ENCODE data around the gene CDH23.
A peak's percentile ranks its signal among the peaks of the same experiment; 100 is the strongest.
"Not testable (repeated sequence)": the region's sequence is repeated elsewhere in the genome, so short reads cannot be mapped to it uniquely, and the experiment has no call there.

The CDH23 gene

DNA sequence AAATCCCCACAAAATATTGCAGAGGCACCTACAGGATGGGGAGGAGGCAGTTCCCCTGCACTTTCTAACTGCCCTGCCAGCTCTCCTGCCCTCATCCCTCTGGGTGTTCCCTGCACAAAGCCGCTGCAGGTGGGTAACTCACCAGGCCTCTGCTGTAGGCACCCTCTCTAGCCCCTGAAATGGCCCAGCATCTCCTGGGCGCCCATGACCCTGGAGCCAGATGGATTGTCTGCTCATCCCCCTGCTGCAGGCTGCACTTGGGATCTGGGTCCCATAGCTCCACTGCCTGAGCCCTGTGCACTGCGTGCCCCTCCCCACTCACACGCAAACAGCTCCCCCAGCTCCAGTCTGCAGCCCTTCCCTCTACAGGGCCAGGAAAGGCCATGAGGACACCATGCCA, 192.0 kb downstream of the CDH23 start:
- no peak for DNase-seq

DNA sequence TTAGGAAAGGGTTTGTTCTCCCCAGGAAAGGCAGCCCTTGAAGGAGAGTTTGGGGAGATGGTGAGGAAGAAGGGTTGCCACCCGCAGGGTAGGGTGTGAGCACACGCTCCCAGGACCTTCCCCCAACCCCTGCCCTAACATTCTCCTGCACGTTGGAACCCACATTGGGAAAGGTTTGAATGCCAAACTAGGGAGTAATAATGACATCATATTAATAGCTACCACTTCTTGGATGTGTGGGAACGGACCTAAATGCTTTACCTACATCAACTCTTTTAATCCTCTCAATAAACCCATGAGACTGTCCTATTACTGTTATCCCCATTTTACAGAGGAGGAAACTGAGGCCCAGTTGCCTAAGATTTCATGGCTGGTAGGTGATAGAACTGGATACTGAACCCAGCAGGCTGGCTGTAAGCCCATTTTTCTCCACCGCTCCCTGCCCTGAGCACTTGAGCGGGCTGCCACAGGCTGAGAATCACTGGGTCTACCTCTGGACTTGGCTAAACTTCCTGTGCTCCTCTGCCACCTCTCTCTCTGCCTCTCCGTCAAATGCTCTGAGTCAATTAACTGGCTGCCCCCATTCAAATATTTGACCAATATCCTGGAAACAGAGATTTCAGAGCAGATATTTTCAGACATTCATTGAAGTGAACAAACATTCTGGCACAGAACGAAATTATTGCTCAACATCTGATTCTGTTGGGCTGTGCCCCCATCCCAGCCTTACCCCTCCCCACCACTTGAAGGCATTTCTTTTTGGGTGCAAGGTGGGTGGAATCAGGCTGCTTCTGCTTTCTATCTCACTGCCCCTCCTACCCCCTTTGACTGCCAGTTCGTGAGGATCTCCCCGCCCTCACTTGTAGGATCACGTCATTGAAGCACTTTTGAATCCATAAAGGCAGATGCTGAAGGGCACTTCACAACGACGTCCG, 193.2 kb downstream of the CDH23 start:
- DNase-seq: no peak

DNA sequence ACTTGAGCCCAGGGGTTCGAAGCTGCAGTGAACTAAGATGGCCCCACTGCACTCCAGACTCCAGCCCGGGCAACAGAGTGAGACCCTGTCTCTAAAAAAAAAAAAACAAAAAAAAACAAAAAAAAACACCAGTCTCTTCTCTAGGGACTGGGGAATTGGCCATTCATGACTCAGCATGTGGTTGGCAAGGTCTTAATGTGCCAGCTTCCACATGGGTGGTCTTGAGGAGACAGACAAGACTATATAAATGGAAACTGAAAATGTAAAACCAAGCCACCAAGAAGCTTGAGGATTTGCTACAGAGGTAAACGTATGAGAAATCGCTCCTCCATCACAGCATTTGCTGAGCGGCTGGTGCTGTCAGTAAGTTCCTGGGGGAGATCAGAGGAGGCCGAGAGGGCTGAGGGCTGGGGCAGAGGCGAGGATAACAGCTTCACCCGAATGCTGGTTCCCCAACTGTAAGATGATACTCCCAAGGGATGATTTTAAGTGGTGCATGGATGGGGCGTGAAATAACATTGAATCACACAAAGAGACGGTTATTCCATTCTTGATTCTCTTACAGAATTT, 194.1 kb downstream of the CDH23 start:
- no peak for DNase-seq

DNA sequence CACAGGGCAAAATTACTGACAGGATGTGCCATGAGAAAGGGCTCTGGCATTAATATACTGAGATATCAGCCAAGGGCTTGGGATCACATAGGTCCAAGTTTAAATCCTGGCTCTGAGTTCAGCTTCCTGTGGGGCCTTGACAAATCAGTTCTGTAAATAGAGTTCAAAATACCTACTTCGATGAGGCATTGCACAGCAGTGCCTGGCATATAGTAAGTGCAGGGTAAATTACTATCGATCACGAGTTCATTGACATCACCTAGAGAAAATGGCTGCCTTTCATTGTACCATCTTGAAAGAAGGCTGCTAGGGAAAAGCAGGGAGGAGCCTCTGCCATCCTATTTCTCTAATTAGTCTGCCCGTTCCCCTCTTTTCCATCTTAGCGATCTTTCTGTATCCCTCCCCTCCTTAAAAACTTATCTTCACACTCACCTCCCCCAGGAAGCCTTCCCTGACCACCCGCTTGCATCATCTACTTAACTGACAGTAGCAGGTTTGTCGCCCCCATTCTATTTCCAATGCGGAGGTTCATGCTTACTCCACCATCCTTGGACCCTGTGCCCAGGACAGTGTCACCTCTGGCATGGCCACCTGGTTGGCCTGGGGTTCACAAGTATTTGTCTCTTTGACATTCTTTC, 198.3 kb downstream of the CDH23 start:
- no peak for DNase-seq

DNA sequence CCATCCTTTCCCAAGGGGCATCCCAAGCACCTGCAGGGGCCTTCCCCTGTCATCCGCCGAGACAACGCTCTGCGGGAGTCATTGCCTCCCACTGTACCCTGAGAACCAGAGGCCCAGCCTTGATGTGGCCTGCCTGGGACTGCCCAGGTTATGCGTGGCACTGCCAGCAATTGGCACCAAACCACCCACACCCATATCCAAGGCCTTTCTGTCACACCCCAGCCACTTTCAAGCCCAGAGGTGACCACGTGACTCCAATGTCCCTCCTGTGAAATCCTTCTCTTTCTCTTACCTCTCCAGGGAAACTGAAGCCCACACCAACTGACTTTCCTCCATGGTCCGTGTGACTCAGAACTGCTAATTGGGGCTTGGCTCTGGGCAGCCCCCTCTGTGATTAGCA, 198.9 kb downstream of the CDH23 start:
- DNase-seq: no peak

DNA sequence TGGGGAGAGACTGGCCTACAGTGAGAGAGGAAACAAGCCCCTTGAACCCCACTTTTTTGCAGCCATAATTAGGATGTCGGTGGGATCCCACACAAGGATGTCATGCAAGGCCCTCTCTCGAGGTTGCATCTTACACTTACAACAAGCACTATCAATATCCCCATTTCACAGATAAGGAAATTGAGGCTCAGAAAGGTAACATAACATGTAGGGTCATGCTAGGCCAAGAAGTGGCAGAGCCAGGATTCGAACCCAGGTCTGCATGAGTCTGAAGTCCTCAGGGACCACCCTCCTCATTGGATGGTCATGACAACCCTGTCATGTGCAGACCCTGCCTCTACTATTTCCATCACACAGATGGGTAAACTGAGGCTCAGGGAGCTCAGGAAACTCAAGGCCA, 199.4 kb downstream of the CDH23 start:
- DNase-seq: no peak

DNA sequence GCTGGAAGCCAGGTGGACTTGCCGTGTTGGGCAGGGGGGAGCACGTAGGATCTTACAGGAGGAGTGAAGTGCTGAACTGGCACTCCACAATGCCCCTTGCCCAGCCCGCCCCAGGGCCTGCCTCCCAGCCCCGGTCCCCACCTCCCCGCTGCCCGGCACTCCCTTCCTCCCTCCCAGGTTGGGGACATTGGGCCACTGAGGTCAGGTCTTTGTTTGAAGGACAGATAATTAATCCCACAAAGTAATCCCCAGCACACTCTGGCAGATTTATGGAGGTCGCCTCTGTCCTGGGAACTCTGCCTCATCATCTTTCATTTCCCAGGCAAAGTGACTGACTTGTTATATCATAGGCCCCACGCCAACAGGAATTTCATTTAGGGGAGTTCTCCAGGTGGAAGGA, 200.0 kb downstream of the CDH23 start:
- DNase-seq: no peak

DNA sequence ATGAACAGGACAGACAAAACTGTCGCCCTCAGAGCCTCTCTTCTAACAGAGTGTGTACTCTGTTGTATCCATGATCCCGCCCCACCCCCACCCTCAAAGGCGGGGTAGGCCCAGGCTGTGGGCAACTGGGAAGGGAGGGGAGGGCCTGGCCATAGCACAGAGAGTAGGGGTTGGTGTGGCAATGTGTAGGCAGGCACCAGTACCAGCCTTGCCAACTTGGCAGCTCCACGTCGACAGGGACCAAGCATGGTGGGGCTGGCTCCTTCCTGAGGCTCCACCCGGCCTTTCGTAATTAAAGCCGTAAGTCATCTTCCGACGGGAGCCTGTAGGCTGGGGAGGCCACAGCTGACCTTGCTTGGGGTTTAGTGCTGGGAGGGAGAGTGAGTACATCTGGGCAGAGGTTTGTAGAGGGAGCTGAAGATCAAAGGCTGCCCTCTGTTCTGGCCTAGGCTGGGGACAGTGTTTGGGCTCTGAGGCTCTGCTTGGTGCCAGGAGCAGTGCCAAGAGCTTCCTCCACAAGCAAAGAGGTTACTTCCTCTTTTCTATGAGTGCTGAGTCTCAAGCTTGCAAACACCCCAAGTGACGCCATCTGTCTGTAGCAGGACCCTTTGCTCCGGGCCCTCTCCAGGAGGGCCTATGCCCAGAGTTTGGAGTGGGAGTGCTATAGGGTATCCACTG, 201.2 kb downstream of the CDH23 start:
- no peak for DNase-seq

DNA sequence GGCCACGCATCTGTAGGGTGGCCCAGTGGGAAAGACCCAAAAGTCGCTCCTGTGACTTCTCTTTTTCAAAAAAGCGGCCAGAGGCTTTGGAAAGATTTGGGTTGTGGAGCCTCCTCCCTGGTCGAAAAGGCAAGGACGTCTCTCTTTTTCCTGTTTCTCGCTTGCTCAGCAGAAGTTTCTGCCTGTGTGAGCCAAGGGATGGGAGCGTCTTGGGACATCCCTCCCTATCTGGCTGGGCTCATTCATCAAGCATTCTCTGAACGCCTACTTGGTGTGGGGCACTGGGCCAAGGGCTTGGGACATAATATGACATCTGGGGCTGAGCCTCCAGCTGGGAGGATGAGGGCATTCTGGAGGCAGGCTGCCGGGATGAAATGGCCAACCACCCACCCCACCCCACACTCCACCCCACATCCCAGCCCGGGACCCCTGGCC, 201.9 kb downstream of the CDH23 start:
- DNase-seq: no peak

DNA sequence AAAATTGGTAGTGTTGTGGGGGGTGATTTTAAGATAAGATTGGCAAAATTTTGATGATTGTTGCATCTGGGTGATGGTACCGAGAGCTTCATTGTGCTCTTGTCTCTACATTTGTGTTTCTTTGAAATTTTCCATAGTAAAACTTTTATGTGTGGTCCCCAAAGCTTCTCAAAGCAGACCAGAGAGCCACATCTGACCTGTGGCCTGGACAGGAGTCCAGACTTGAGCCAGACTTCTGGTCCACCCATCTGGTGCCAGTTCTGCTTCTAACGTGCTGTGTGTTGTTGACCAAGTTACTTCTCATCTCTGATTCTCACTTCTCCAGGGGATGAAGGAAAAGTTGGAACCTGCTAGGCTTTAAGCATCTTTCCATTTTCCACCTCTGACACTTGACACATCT, 202.8 kb downstream of the CDH23 start:
- DNase-seq: no peak

DNA sequence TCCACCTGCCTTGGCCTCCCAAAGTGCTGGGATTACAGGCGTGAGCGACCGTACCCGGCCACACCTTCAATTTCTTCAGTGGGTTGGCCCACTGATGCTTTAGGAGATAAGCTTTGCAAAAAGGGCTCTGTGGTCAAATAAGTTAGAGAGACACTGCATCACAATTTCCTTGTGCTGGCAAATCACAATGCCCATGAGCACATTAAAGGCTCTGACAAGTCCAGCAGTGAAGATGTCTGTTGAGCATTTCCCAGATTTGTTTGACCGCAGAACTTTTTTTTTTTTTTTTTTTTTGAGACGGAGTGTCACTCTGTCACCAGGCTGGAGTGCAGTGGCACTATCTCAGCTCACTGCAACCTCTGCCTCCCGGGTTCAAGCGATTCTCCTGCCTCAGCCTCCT, 203.5 kb downstream of the CDH23 start:
- not testable (repeated sequence) for DNase-seq

DNA sequence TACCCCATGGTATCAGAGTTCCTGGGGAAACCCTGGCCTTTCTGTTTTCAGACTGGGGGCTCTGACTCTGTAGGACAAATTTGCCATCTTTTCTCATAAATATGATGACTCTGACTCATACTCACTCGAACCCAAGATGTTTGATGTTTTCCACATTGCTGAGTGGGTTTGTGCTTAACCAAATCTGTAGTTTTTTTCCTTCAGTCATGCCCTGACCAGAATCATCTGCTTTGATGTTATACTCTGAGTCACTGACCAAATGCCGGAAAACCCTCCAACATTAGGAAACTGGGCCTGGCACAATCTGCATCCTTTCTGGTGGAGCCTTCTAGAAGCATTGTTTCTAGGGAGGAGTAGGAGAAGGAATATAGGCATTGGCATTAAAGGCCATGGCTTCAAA, 204.1 kb downstream of the CDH23 start:
- DNase-seq: no peak

DNA sequence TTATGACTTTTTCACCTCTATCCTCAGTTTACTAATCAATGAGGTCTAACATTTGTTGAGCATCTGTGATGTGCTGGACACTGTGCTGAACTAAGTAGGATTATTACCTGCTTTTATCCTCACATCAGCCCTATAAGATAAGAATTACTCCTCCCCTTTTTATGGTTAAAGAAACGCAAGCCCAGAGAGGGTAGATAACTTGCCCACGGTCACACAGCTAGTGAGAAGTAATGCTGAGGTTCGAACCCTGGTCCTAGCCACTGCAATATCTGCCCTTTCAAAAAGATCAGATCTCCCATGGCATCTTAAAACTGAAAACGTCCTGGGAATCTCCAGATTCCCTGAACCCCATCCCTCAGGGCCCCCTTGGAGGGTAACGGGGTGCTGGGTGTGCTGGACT, 204.6 kb downstream of the CDH23 start:
- DNase-seq: no peak

DNA sequence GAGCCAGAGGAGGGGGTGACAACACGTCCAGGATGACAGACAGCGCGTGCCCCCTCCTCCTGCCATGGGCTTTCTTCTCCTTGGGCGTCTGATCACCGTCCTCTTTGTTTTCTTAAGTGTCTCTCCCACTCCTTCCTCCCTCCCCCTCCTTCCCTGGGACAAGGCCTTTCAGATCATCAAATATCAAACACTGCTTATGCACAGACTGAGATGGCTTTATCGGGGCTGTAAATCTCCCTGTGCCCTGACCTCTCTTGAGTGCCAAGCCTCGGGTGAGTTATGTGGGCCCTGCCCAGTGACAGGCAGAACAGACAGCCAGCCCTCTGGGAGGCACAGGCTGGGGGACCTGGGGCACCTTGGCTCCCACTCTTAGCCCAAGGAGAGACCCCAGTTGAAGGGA, 206.4 kb downstream of the CDH23 start:
- DNase-seq: no peak

DNA sequence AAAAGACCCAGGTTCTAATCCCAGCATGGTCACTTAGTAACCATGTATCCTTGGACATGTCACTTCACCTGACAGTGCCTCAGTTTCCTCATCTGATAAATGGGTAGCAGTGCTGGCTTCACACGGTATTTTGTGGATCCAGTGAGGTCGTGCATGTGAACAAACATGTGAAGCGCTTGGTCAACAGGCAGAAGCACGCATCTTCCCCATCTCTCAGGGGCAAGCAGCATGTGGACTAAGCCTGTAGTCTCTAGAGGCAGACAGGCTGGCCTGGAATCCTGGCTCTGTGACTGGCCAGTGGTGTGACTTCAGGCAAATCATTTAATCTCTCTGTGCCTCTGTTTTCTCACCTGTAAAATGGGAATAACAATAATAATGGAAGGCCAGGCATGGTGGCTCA, 207.0 kb downstream of the CDH23 start:
- DNase-seq: no peak

DNA sequence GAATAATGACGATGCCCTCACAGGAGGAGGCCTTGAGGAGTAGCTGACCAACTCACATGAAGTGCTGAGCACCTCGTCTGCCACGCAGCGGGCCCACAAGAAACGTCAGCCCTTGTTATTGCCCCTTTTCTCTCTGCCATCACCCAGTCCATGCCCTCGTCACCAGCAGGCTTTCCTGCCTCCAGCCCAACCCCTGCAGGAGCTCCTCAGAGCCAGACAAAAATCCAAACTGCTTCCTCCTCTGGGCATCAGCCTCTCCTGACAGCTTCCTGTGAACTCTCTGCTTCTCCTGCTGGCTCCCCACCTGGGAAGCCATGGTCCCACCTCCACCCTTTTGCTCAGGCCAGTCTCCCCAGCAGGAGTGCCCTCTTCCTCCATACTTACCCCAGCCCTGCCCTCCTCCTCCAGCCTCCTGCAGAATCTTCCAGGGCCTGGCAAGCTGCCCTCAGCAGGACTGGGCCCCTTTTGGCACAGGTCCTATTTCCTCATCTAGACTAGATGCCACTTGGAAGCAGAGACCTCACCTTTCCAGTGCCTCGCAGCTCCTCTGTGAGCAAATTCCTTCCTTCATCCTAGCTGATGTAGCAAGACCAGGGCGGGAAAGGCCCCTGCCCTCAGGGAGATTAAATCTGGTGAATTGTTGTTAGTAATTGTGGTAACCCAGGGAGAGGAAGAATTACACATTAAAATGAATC, 207.8 kb downstream of the CDH23 start:
- no peak for DNase-seq

DNA sequence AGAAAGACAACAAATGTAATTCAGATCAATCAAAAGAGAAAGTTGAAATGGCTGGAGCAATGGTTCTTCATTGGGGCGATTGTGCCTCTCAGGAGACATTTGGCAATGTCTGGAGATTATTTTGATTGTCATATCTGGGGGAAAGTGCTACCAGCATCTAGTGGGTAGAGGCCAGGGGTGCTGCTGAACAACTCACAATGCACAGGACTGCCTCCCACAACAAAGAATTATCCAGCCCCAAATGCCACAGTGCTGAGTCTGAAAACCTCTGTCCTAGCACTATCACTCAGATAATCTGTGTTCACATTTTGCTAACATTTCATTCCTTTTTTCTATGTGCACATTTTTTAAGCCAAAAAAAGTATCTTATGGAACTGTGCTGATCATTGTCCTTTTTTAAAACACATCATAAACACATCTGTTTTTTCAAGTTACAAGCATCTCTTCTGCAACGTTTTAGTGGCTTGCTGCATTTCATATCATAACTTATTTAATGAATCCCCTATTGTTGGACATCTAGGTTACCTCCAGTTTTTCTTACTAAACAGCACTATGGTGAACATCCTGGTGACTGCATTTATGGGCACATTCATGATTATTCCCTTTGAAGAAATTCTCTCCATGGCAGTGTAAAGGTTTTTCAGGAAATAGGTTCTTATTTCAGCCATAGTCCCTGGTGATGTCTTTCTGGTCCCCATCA, 208.7 kb downstream of the CDH23 start:
- DNase-seq: no peak

DNA sequence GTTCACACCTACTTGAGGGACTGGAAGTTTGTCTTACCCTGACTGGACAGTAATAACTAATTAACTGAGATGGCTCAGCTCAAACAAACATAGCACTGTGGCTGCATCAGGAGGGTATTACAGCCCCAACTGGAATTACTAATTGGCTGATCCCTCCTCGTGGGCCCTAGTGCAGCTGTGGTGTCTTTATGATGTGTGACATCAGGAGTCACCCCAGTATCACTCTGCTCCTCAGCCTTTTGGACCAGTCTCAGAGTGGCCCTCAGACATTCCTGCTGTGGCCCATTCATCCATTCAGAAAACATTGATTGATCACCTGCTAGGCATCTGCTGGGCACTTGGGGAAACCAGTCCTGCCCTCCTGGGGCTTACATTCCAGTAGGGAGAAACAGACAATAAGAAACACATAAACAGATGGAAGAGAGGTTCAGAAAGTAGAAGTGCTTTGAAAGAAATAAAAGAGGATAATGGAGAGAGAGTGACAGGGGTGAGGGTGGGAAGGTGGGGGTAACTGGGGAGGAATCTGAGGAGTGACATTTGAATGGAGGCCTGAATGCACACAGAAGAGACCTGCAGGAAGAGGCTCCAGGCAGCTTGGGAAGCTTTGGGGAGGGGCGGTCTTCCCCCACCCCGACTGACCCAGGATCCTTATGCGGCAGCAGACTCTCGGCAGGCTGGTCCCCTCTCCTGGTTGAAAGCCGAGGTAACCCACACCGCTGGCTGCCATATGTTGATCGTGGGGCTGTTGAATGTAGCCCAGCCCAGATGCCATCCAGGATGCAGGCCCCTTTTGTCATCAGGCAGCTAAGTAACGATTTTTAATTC, 209.7 kb downstream of the CDH23 start:
- DNase-seq: no peak

DNA sequence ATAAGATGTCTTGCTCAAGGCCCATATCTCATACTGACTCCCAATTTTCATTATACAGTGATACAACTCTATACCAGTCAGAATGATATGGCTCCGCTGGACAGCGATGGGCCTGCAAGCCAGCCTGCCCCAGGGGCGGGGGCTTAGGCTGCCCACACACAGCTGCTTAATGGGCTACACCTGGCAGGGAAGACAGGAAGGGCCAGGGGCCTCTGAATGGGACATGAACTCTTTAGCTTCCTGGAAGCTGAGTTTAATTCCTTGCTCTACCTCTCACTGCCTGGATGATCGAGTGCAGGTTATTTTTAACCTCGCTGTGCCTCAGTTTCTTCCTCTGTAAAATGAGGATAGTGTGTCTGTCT, 210.3 kb downstream of the CDH23 start:
- DNase-seq: no peak

DNA sequence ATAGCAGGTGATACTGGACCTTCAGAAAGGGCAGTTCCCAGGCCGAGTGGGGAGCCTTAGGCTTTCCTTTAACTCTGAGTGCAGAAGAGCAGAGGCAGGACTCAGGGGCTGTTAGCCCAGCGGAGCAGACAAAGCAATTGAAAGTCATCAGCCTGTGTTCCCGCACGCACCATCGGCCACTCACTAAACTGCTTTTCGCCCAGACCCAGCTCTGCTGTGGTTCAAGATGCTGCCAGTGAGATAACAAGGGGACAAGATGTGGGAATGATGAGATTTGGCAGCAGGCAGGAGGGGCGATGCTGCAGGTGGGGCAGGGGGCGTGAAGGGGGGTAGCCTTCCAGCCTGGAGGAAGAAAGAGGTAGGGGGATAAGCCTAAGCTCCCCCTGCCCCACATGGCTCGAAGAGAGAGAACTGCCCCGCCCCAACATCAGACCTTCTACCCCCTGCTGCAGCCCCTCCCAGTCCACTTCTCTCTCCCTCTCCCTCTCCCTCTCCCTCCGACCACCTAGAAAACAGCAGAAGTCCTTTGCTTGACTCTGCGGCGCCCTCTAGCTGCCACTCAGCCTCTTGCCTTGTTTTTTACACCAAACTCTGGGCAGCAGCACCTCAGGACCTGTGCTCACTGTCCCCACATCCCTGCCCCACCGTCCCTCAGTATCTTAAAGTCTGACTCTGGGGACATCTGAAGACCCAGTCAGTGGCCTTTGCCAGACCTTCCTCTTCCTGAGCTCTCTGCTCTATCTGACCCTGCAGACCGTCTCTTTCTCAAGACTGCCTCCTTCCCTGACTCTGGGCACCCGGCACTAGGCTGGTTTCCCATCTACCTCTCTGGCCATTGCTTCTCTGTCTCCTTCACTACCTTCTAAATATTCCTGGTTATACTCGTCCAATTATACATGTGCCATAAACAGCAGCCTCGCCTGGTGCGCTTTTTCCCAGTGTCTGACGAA, 212.4 kb downstream of the CDH23 start:
- peak; percentile 45 for DNase-seq

All from activated T-cell treated with anti-CD3 and anti-CD28 coated beads for 4 hours (primary cell).